ENCODE results near the gene TCP1. TPM values are rescaled to one million over a fixed set of nuclear protein-coding genes. Genes with fewer than 3 reads are reported as not detected.

The TCP1 gene
- total and polyA plus RNA-seq, 2 of the 13 experiments (the other 11 are each of a cell fraction or from before 2014, with no cell fraction given): 116 to 553 TPM

DNA sequence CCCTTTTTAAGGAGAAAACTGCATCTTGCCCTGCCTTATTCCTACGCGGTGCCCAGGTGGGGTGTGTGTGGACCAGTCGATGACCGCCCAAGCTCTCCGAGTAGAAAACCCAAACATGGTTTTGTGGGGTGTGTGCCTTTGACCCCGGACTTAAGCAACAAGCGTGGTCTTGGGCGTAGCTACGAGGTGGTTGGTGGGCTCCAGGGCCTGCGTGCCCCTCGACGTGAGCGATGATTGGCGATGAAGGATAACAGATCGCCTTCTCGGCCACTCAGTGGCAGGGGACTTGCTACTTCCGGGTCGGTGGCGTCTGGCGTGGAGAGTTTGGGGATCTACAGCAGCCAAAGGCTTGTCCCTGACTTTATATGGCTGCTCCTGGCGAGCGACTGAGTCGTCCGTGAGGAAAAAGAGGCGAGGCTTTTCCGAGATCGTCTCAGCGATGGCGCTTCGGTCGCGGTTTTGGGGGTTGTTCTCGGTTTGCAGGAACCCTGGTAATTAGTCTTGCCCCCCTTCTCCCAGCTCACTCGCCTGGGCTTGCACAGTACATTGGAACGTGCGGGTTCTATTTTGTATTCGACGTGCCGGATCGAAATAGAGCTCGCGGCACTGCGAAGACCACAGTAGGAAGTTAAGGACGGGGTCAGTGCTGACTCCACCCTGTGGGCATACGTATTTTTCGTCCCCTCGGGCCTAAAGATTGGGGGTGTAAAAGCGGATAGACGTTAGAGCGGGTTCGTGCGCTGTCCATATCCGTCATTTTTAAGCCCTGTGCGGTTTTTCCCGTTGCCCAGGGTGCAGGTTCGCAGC, 950 bp upstream of the TCP1 start, which contains the start of gene MRPL18 (continued):
- peak; percentile 36; the same call in 1 of the 2 replicates for TF ChIP-seq ZNF547 (CRISPR knock-in tag; IDR thresholded peaks at IDR 0.05)
- TF ChIP-seq, protein P1, sequence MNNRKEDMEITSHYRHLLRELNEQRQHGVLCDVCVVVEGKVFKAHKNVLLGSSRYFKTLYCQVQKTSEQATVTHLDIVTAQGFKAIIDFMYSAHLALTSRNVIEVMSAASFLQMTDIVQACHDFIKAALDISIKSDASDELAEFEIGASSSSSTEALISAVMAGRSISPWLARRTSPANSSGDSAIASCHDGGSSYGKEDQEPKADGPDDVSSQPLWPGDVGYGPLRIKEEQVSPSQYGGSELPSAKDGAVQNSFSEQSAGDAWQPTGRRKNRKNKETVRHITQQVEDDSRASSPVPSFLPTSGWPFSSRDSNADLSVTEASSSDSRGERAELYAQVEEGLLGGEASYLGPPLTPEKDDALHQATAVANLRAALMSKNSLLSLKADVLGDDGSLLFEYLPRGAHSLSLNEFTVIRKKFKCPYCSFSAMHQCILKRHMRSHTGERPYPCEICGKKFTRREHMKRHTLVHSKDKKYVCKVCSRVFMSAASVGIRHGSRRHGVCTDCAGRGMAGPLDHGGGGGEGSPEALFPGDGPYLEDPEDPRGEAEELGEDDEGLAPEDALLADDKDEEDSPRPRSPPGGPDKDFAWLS (CRISPR knock-in tag; IDR thresholded peaks at IDR 0.05; ENCODE audit: borderline replicate concordance): no peak
- no peak for TF ChIP-seq ZNF354B (CRISPR knock-in tag; IDR thresholded peaks at IDR 0.05)
- no peak; the same call in 1 of the 2 replicates for TF ChIP-seq ZNF598 (CRISPR knock-in tag; IDR thresholded peaks at IDR 0.05; ENCODE audit: borderline replicate concordance)
- no peak for TF ChIP-seq SYNCRIP (IDR thresholded peaks at IDR 0.05; ENCODE audit: insufficient read depth, low read depth, low read length)
- TF ChIP-seq, protein P2, sequence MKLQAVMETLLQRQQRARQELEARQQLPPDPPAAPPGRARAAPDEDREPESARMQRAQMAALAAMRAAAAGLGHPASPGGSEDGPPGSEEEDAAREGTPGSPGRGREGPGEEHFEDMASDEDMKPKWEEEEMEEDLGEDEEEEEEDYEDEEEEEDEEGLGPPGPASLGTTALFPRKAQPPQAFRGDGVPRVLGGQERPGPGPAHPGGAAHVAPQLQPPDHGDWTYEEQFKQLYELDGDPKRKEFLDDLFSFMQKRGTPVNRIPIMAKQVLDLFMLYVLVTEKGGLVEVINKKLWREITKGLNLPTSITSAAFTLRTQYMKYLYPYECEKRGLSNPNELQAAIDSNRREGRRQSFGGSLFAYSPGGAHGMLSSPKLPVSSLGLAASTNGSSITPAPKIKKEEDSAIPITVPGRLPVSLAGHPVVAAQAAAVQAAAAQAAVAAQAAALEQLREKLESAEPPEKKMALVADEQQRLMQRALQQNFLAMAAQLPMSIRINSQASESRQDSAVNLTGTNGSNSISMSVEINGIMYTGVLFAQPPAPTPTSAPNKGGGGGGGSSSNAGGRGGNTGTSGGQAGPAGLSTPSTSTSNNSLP (IDR thresholded peaks at IDR 0.05; ENCODE audit: low read depth, low read length): peak; percentile 8; the same call in 1 of the 2 replicates
- TF ChIP-seq ZNF235 (CRISPR knock-in tag; IDR thresholded peaks at IDR 0.05; ENCODE audit: borderline replicate concordance): no peak
- peak; percentile 51 for TF ChIP-seq SRF (IDR thresholded peaks at IDR 0.05; ENCODE audit: low read depth, low read length)
- no peak for TF ChIP-seq EZH2 (conservative IDR thresholded peaks at IDR 0.05; ENCODE audit: low read depth, low read length)
- TF ChIP-seq ZNF720 (CRISPR knock-in tag; IDR thresholded peaks at IDR 0.05): no peak
- peak; percentile 49 for TF ChIP-seq ZNF143 (CRISPR knock-in tag; IDR thresholded peaks at IDR 0.05)
- no peak for TF ChIP-seq ZNF709 (CRISPR knock-in tag; IDR thresholded peaks at IDR 0.05)
- TF ChIP-seq KDM3A (CRISPR knock-in tag; IDR thresholded peaks at IDR 0.05; ENCODE audit: low read depth): no peak
- TF ChIP-seq, protein P3, sequence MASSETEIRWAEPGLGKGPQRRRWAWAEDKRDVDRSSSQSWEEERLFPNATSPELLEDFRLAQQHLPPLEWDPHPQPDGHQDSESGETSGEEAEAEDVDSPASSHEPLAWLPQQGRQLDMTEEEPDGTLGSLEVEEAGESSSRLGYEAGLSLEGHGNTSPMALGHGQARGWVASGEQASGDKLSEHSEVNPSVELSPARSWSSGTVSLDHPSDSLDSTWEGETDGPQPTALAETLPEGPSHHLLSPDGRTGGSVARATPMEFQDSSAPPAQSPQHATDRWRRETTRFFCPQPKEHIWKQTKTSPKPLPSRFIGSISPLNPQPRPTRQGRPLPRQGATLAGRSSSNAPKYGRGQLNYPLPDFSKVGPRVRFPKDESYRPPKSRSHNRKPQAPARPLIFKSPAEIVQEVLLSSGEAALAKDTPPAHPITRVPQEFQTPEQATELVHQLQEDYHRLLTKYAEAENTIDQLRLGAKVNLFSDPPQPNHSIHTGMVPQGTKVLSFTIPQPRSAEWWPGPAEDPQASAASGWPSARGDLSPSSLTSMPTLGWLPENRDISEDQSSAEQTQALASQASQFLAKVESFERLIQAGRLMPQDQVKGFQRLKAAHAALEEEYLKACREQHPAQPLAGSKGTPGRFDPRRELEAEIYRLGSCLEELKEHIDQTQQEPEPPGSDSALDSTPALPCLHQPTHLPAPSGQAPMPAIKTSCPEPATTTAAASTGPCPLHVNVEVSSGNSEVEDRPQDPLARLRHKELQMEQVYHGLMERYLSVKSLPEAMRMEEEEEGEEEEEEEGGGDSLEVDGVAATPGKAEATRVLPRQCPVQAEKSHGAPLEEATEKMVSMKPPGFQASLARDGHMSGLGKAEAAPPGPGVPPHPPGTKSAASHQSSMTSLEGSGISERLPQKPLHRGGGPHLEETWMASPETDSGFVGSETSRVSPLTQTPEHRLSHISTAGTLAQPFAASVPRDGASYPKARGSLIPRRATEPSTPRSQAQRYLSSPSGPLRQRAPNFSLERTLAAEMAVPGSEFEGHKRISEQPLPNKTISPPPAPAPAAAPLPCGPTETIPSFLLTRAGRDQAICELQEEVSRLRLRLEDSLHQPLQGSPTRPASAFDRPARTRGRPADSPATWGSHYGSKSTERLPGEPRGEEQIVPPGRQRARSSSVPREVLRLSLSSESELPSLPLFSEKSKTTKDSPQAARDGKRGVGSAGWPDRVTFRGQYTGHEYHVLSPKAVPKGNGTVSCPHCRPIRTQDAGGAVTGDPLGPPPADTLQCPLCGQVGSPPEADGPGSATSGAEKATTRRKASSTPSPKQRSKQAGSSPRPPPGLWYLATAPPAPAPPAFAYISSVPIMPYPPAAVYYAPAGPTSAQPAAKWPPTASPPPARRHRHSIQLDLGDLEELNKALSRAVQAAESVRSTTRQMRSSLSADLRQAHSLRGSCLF (CRISPR knock-in tag; IDR thresholded peaks at IDR 0.05; ENCODE audit: borderline replicate concordance): no peak
- TF ChIP-seq CAMTA2 (CRISPR knock-in tag; IDR thresholded peaks at IDR 0.05; ENCODE audit: borderline replicate concordance): no peak
- no peak for TF ChIP-seq FLYWCH1 (CRISPR knock-in tag; IDR thresholded peaks at IDR 0.05)
- TF ChIP-seq THAP11 (CRISPR knock-in tag; IDR thresholded peaks at IDR 0.05): peak; percentile 84
- peak; percentile 67 for TF ChIP-seq RFXAP (CRISPR knock-in tag; IDR thresholded peaks at IDR 0.05; ENCODE audit: borderline replicate concordance)
- TF ChIP-seq XRCC5 (optimal IDR thresholded peaks at IDR 0.05; ENCODE audit: low read length): no peak
- 0 out of 2 replicates have a peak, but pooled peaks have one; percentile 23 for TF ChIP-seq ZNF747 (CRISPR knock-in tag; IDR thresholded peaks at IDR 0.05; ENCODE audit: borderline replicate concordance)

All from HepG2 (cell line).